ENCODE data around the gene HSDL1. TPM values are rescaled to one million over a fixed set of nuclear protein-coding genes. Genes with fewer than 3 reads are reported as not detected.

Gene HSDL1
- total and polyA plus RNA-seq, 2 of the 4 experiments (the other 2 are of a cell fraction): 11.6 to 18.3 TPM

DNA sequence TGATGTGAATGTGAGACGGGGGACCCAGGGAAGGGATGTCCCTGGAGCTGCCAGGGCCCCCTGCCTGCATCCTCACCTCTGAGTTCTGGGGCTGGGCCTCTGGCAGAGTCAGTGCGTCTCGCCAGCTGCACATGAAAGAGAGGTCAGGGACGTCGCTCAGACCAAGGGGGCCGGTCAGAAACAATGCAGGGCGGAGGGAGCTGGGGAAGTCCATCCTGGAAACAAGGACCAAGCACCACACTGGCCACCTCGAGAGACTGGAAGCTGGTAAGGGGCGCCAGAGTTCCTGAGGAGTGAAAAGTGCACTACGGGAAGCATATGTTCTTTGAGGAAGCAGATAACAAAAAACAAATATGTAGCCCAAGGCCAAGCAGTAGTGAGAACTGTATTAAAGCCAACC is 39.8 kb upstream of the HSDL1 start (continued):
- TF ChIP-seq, protein P1, sequence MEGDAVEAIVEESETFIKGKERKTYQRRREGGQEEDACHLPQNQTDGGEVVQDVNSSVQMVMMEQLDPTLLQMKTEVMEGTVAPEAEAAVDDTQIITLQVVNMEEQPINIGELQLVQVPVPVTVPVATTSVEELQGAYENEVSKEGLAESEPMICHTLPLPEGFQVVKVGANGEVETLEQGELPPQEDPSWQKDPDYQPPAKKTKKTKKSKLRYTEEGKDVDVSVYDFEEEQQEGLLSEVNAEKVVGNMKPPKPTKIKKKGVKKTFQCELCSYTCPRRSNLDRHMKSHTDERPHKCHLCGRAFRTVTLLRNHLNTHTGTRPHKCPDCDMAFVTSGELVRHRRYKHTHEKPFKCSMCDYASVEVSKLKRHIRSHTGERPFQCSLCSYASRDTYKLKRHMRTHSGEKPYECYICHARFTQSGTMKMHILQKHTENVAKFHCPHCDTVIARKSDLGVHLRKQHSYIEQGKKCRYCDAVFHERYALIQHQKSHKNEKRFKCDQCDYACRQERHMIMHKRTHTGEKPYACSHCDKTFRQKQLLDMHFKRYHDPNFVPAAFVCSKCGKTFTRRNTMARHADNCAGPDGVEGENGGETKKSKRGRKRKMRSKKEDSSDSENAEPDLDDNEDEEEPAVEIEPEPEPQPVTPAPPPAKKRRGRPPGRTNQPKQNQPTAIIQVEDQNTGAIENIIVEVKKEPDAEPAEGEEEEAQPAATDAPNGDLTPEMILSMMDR (conservative IDR thresholded peaks at IDR 0.05; ENCODE audit: low read depth, low read length): no peak
- TF ChIP-seq RAD21 (IDR thresholded peaks at IDR 0.05; ENCODE audit: low read length): no peak

DNA sequence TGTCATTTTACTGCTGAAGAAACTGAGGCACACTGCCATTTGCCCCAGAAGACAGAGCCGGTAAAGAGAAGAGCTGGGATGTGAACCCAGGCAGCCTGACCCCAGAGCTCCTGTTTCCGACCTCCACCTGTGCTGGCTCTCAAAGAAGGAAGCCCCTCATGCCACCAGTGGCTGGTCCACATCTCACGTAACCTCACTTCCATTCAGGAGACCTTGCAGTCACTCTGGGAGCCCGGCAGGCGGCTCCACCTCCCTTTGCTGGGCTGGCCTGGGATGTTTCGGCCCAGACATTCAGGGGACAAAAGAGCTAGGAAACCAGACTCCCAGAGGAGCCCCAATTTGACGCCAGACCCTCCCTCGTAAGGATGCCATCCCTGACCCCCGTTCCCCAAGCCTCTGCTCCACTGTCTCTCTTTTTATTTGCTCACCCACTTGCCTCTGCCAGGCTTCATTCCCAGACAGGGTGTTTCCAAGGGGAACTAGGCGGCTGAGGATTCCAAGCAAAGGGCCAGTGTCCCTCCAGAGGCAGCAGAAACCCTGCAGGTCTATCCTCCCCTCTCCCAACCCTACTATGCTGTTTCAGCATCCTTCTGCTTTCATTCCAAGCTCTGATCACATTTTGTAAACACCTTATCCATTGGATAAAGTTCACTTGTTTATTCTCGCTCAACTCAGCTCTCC is 39.1 kb upstream of the HSDL1 start:
- no peak overlapping the region for H4K8ac ChIP-seq (ENCODE audit: low read depth in 2 of 2, low read length in 2 of 2)
- no peak overlapping the region for H2BK20ac ChIP-seq (ENCODE audit: low read depth, low read length)
- dilution Hi-C loops (cut with HindIII; ENCODE audit: low sequenced_read_pairs, unreplicated experiment) (no loop called here), in situ Hi-C loops (cut with MboI; ENCODE audit: low sequenced_read_pairs) (no loop called here), intact Hi-C loops (cut with micrococcal nuclease) (no loop called here)
- peaks cover 6% of the 10 kb centered on the region; the same call in 1 of the 2 replicates for H3K9me1 ChIP-seq (ENCODE audit: insufficient read depth, low read length)
- H2AFZ ChIP-seq (replicated peaks; ENCODE audit: low read length, poor library complexity): no peak overlapping the region
- H4K20me1 ChIP-seq (ENCODE audit: insufficient read depth, low read length): 0 out of 2 replicates have a peak, but pooled peaks cover 9% of the 10 kb centered on the region
- no peaks in the 10 kb centered on the region for H3K9me3 ChIP-seq (ENCODE audit: control insufficient read depth, insufficient read depth, low read length)
- H2AK5ac ChIP-seq (ENCODE audit: low read depth, low read length): no peak overlapping the region
- H3K18ac ChIP-seq (ENCODE audit: low read depth, low read length): no peak overlapping the region
- no peak overlapping the region for H4K91ac ChIP-seq (ENCODE audit: insufficient read depth, low read depth, low read length)
- no peak overlapping the region for H2BK5ac ChIP-seq (ENCODE audit: low read depth, low read length, poor library complexity, severe bottlenecking)
- no peak overlapping the region for H2BK15ac ChIP-seq (ENCODE audit: low read depth, low read length)
- H3K9ac ChIP-seq (ENCODE audit: low read depth, low read length): no peak overlapping the region
- no peak for ATAC-seq (ENCODE audit: low read depth)
- no peak overlapping the region for H3K27ac ChIP-seq (ENCODE audit: insufficient read depth, low read length)
- WGBS, 2 experiments (ENCODE audit: extremely low coverage in 2 of 2, insufficient read length in 1 of 2): 85% methylated on average over 3 of the region's 11 CpGs; no CpG with 5 or more reads in 1 of the 2 experiments
- peaks cover 3% of the 10 kb centered on the region for H3K4me1 ChIP-seq (ENCODE audit: control insufficient read depth, insufficient read depth, low read length)
- no peak for DNase-seq
- H3K4me3 ChIP-seq (ENCODE audit: insufficient read depth, low read depth, low read length): no peak overlapping the region
- BruUV-seq (replicated peaks): no TSS peak
- H4K5ac ChIP-seq (ENCODE audit: low read depth, low read length): no peak overlapping the region
- no peak overlapping the region for H3K14ac ChIP-seq (replicated peaks; ENCODE audit: low read depth, low read length)
- no peak overlapping the region for H3K56ac ChIP-seq (ENCODE audit: extremely low read depth, insufficient read depth, low read length)
- no peak overlapping the region for H2BK120ac ChIP-seq (ENCODE audit: low read depth, low read length)
- H3K4ac ChIP-seq (ENCODE audit: low read depth, low read length): no peak overlapping the region
- H3K23ac ChIP-seq (ENCODE audit: low read depth, low read length): no peak overlapping the region
- H2AK9ac ChIP-seq (replicated peaks; ENCODE audit: low read depth, low read length, poor library complexity): no peak overlapping the region
- TF ChIP-seq RCOR1 (IDR thresholded peaks at IDR 0.05; ENCODE audit: insufficient replicate concordance, low read length): no peak
- no peak for TF ChIP-seq CHD1 (IDR thresholded peaks at IDR 0.05; ENCODE audit: low read depth, low read length)
- TF ChIP-seq, protein P1 (conservative IDR thresholded peaks at IDR 0.05; ENCODE audit: low read depth, low read length): no peak
- no peak for TF ChIP-seq POLR2A (IDR thresholded peaks at IDR 0.05; ENCODE audit: low read depth, low read length)
- ChIA-PET CTCF (no interaction called here), POLR2A (ENCODE audit: unreplicated experiment) (interaction anchor here (0.5 kb wide), 1 partner anchor 58 kb away, joined by 3 read pairs; no protein-coding TSS in a partner anchor)
- no peak overlapping the region for H3K4me2 ChIP-seq (ENCODE audit: low read depth, low read length)
- H3K36me3 ChIP-seq (ENCODE audit: control insufficient read depth, insufficient read depth, low read length): peaks cover 49% of the 10 kb centered on the region
- peaks cover 16 to 48% of the 10 kb centered on the region in 2 experiments for H3K79me1 ChIP-seq (ENCODE audit: low read depth in 1 of 2, low read length in 2 of 2)
- H3K27me3 ChIP-seq (ENCODE audit: control insufficient read depth, insufficient read depth, low read length): no peaks in the 10 kb centered on the region
